Parathyroid adenoma (tissue), 2 donors: Measurements from ENCODE around the gene RBMS1.

Experiments
- H2AFZ ChIP-seq: fragments of 300-600 bp; sonication (generic); one replicate; pipeline ENCODE4 v1.7.0; 2017; ENCODE audit warnings: antibody characterized with exemption, mild to moderate bottlenecking
- H3K27ac ChIP-seq: fragments of 300-600 bp; sonication (generic); one replicate; pipeline ENCODE4 v1.7.0; 2017
- H3K27me3 ChIP-seq: fragments of 300-600 bp; sonication (generic); one replicate; pipeline ENCODE4 v1.7.0; 2017; ENCODE audit warnings: low read length; ENCODE audit not compliant: control insufficient read depth, insufficient read depth
- H3K36me3 ChIP-seq: fragments of 300-600 bp; sonication (generic); one replicate; pipeline ENCODE4 v1.7.0; 2017; ENCODE audit warnings: low read length; ENCODE audit not compliant: control insufficient read depth, insufficient read depth
- H3K4me1 ChIP-seq: fragments of 300-600 bp; sonication (generic); one replicate; pipeline ENCODE4 v1.7.0; 2017; ENCODE audit warnings: control low read depth
- H3K4me2 ChIP-seq: fragments of 300-600 bp; sonication (generic); one replicate; pipeline ENCODE4 v1.7.0; 2017; ENCODE audit warnings: low read length
- H3K4me3 ChIP-seq: fragments of 300-600 bp; sonication (generic); one replicate; pipeline ENCODE4 v1.7.0; 2017; ENCODE audit warnings: low read depth, low read length
- H3K79me2 ChIP-seq: fragments of 300-600 bp; sonication (generic); one replicate; pipeline ENCODE4 v1.7.0; 2017; ENCODE audit warnings: control low read depth
- H3K9ac ChIP-seq: fragments of 300-600 bp; sonication (generic); one replicate; pipeline ENCODE4 v1.7.0; 2017; ENCODE audit warnings: mild to moderate bottlenecking
- H3K9me3 ChIP-seq: fragments of 300-600 bp; sonication (generic); one replicate; pipeline ENCODE4 v1.7.0; 2017; ENCODE audit warnings: low read length; ENCODE audit not compliant: control insufficient read depth
- TF ChIP-seq, protein P1 (sequence below): fragments of 300-600 bp; sonication (generic); IDR thresholded peaks from one replicate; pipeline ENCODE4 v1.7.0; 2017; ENCODE audit warnings: antibody characterized with exemption, mild to moderate bottlenecking
- donor health status: primary hyperparathyroidism.

Gene RBMS1

DNA sequence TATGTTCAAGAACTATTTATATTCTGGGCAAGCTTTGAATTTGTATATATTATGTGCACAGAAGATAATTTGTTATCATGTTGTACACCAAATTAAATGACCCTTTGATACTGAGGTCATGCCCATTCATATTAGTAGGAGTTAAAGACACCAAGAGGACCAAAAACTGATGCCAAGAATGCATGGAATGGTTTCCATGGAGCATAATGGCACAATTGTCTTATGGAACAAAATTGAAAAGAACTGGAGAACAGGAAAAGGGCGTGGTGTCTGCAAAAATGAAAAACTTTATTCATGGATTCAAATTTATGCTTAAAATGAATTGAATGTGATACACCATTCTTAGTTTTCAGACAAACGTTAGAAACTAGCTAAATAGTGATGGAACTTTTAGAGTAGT is 24.1 kb upstream of the RBMS1 start:
- no peak overlapping the region for H3K4me2 ChIP-seq
- H3K4me3 ChIP-seq: no peak overlapping the region
- no peak overlapping the region for H3K9ac ChIP-seq
- H3K27ac ChIP-seq: no peak overlapping the region
- TF ChIP-seq, protein P1, sequence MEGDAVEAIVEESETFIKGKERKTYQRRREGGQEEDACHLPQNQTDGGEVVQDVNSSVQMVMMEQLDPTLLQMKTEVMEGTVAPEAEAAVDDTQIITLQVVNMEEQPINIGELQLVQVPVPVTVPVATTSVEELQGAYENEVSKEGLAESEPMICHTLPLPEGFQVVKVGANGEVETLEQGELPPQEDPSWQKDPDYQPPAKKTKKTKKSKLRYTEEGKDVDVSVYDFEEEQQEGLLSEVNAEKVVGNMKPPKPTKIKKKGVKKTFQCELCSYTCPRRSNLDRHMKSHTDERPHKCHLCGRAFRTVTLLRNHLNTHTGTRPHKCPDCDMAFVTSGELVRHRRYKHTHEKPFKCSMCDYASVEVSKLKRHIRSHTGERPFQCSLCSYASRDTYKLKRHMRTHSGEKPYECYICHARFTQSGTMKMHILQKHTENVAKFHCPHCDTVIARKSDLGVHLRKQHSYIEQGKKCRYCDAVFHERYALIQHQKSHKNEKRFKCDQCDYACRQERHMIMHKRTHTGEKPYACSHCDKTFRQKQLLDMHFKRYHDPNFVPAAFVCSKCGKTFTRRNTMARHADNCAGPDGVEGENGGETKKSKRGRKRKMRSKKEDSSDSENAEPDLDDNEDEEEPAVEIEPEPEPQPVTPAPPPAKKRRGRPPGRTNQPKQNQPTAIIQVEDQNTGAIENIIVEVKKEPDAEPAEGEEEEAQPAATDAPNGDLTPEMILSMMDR: no peak
- no peaks in the 10 kb centered on the region for H3K79me2 ChIP-seq
- no peak overlapping the region for H2AFZ ChIP-seq
- no peaks in the 10 kb centered on the region for H3K36me3 ChIP-seq
- H3K9me3 ChIP-seq: no peaks in the 10 kb centered on the region
- no peaks in the 10 kb centered on the region for H3K27me3 ChIP-seq
- no peaks in the 10 kb centered on the region for H3K4me1 ChIP-seq

GRCh38 chr2:160516547-160517365 is 23.1 kb upstream of the RBMS1 start:
- no peaks in the 10 kb centered on the region for H3K36me3 ChIP-seq

GRCh38 chr2:160515120-160515519 is 21.5 kb upstream of the RBMS1 start:
- Histone ChIP-seq H3K9ac (no peak overlapping the region), H3K4me2 (no peak overlapping the region), H3K9me3 (no peaks in the 10 kb centered on the region), H3K27me3 (no peaks in the 10 kb centered on the region), H3K4me1 (no peaks in the 10 kb centered on the region), H3K4me3 (no peak overlapping the region), H3K36me3 (no peaks in the 10 kb centered on the region), H2AFZ (peak overlapping the region; percentile 34), H3K27ac (no peak overlapping the region), H3K79me2 (no peaks in the 10 kb centered on the region)
- TF ChIP-seq, protein P1: no peak

More at GRCh38 chr2:160516547-160517365, 23.1 kb upstream of the RBMS1 start:
- Histone ChIP-seq H3K79me2 (no peaks in the 10 kb centered on the region), H3K9me3 (no peaks in the 10 kb centered on the region), H3K4me1 (no peaks in the 10 kb centered on the region), H2AFZ (peak overlapping the region; percentile 51), H3K4me3 (no peak overlapping the region), H3K27me3 (no peaks in the 10 kb centered on the region), H3K4me2 (no peak overlapping the region), H3K27ac (no peak overlapping the region), H3K9ac (no peak overlapping the region)
- TF ChIP-seq, protein P1: no peak

DNA sequence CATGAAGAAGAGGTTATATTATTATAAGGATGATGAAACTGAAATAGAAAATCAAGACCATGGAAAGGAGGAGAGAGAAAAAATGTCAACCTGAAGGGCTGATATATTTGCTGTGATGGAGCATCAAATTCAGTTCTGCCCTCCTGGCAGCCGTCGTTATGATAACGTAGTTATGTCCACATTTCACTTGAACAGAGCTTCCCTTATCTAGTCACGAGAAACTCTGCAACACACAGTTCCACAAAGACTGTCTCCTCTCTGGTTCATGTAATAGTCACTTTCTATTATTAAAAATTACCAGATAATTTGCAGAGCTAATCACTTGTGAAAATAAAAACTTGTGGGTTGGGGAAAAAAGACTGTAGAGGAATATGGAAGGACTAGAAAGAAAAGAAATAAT is 19.5 kb upstream of the RBMS1 start:
- no peaks in the 10 kb centered on the region for H3K9me3 ChIP-seq
- no peak overlapping the region for H3K9ac ChIP-seq
- no peaks in the 10 kb centered on the region for H3K27me3 ChIP-seq
- TF ChIP-seq, protein P1: no peak
- no peak overlapping the region for H3K4me2 ChIP-seq
- no peak overlapping the region for H3K4me3 ChIP-seq
- H3K79me2 ChIP-seq: no peaks in the 10 kb centered on the region
- no peaks in the 10 kb centered on the region for H3K36me3 ChIP-seq
- H3K4me1 ChIP-seq: no peaks in the 10 kb centered on the region
- H3K27ac ChIP-seq: no peak overlapping the region
- no peak overlapping the region for H2AFZ ChIP-seq

DNA sequence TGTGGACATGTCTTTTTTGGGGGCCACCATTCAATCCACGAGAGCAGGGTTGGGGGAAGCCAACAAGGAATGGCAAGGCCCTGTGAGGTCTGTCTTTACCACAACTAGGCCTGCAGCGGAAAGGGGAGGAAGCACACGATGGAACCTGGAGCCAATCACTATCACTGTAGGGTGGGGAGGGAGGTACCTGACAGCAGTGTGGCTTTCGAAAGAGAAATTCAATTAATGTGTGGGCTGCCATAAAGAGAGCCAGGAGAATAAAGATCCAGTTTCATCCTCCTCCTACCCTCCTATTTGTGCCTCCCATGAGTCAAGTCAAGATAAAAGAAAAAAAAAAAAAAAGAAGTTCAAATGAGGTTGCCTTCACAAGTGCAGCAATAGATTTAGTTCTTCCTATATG is 18.9 kb upstream of the RBMS1 start:
- TF ChIP-seq, protein P1: no peak

More for the DNA sequence above, 18.9 kb upstream of the RBMS1 start:
- no peak overlapping the region for H3K4me3 ChIP-seq
- no peaks in the 10 kb centered on the region for H3K79me2 ChIP-seq
- no peak overlapping the region for H3K27ac ChIP-seq
- H3K4me2 ChIP-seq: no peak overlapping the region
- H2AFZ ChIP-seq: no peak overlapping the region
- H3K4me1 ChIP-seq: no peaks in the 10 kb centered on the region
- no peaks in the 10 kb centered on the region for H3K9me3 ChIP-seq
- H3K36me3 ChIP-seq: no peaks in the 10 kb centered on the region
- no peak overlapping the region for H3K9ac ChIP-seq
- no peaks in the 10 kb centered on the region for H3K27me3 ChIP-seq
